WTC11 (cell line): ENCODE results near the gene PA2G4. TPM values are rescaled to one million over a fixed set of nuclear protein-coding genes. Genes with fewer than 3 reads are reported as not detected.

Experiments used
- ATAC-seq: fragments of 200-7000 bp; cut with Tn5 transposase; 2 replicates; pipeline ENCODE4 v1.10.0; 2021; ENCODE audit warnings: mild to moderate bottlenecking, moderate library complexity
- CTCF ChIA-PET: fragments of 300-600 bp; sonication (Branson Sonifier 250); formaldehyde crosslinking; loops from one replicate; lab custom pipeline; 2021; ENCODE audit warnings: antibody characterized with exemption; lab: Charles Lee
- POLR2A ChIA-PET: fragments of 350-600 bp; sonication (Branson Sonifier 250); formaldehyde crosslinking; loops from one replicate; lab custom pipeline; 2021; ENCODE audit warnings: antibody characterized with exemption; lab: Charles Lee
- DNase-seq: peaks from one replicate; pipeline ENCODE4 v3.0.0; 2021; ENCODE audit warnings: low spot score
- H3K27ac Mint-ChIP-seq: 2 replicates; pipeline ENCODE4 v1.8.0; 2021; ENCODE audit warnings: mixed read lengths
- H3K27me3 Mint-ChIP-seq: 2 replicates; pipeline ENCODE4 v1.8.0; 2021; ENCODE audit warnings: low read depth, mild to moderate bottlenecking, moderate library complexity, mixed read lengths
- H3K36me3 Mint-ChIP-seq: 2 replicates; pipeline ENCODE4 v1.8.0; 2021; ENCODE audit warnings: mixed read lengths
- H3K4me1 Mint-ChIP-seq: 2 replicates; pipeline ENCODE4 v1.8.0; 2022; ENCODE audit warnings: mixed read lengths
- H3K4me3 Mint-ChIP-seq: 2 replicates; pipeline ENCODE4 v1.8.0; 2021; ENCODE audit warnings: mild to moderate bottlenecking, moderate library complexity, mixed read lengths
- H3K9me3 Mint-ChIP-seq: 2 replicates; pipeline ENCODE4 v1.8.0; 2021; ENCODE audit warnings: mixed read lengths
- ATF1 ChIP-seq: sonication (generic); formaldehyde crosslinking; IDR thresholded peaks from 2 replicates; pipeline ENCODE4 v1.8.1; 2023; ENCODE audit warnings: mild to moderate bottlenecking, moderate library complexity, missing genetic modification reagents
- E2F4 ChIP-seq: sonication (generic); formaldehyde crosslinking; IDR thresholded peaks from 2 replicates; pipeline ENCODE4 v1.8.1; 2022; ENCODE audit warnings: low read depth, mild to moderate bottlenecking, moderate library complexity, missing genetic modification reagents, borderline replicate concordance
- E2F5 ChIP-seq: sonication (generic); formaldehyde crosslinking; IDR thresholded peaks from 2 replicates; pipeline ENCODE4 v1.8.1; 2022; ENCODE audit warnings: mild to moderate bottlenecking, moderate library complexity, missing genetic modification reagents
- GRHL2 ChIP-seq: fragments of 250-450 bp; sonication (Bioruptor Pico); IDR thresholded peaks from 2 replicates; pipeline ENCODE4 v1.8.0; 2022; ENCODE audit warnings: mild to moderate bottlenecking, moderate library complexity; ENCODE audit not compliant: insufficient replicate concordance, severe bottlenecking
- GTF2I ChIP-seq: fragments of 250-450 bp; sonication (Bioruptor Pico); conservative IDR thresholded peaks from 2 replicates; pipeline ENCODE4 v1.4.0; 2021; ENCODE audit warnings: mild to moderate bottlenecking
- HMGA2 ChIP-seq: fragments of 250-450 bp; sonication (Bioruptor Pico); IDR thresholded peaks from 2 replicates; pipeline ENCODE4 v1.4.0; 2021; ENCODE audit warnings: mild to moderate bottlenecking, moderate library complexity
- HMGXB4 ChIP-seq: sonication (generic); formaldehyde crosslinking; IDR thresholded peaks from 2 replicates; pipeline ENCODE4 v1.8.1; 2023; ENCODE audit warnings: mild to moderate bottlenecking, moderate library complexity, missing genetic modification reagents
- NFATC4 ChIP-seq: fragments of 250-450 bp; sonication (Bioruptor Pico); IDR thresholded peaks from 2 replicates; pipeline ENCODE4 v1.9.0; 2021; ENCODE audit warnings: mild to moderate bottlenecking
- NR1H2 ChIP-seq: sonication (generic); formaldehyde crosslinking; IDR thresholded peaks from 2 replicates; pipeline ENCODE4 v1.9.0; 2021; ENCODE audit warnings: mild to moderate bottlenecking, moderate library complexity, missing genetic modification reagents
- PRRX2 ChIP-seq: fragments of 250-450 bp; sonication (Bioruptor Pico); IDR thresholded peaks from 2 replicates; pipeline ENCODE4 v1.8.0; 2021; ENCODE audit warnings: mild to moderate bottlenecking
- SMAD3 ChIP-seq: sonication (generic); formaldehyde crosslinking; IDR thresholded peaks from 2 replicates; pipeline ENCODE4 v1.8.0; 2022; ENCODE audit warnings: missing genetic modification reagents, mild to moderate bottlenecking, borderline replicate concordance
- TCF7 ChIP-seq: sonication (generic); formaldehyde crosslinking; IDR thresholded peaks from 2 replicates; pipeline ENCODE4 v1.8.0; 2022; ENCODE audit warnings: mild to moderate bottlenecking, low read depth, missing genetic modification reagents, moderate library complexity
- TEAD1 ChIP-seq: sonication (generic); formaldehyde crosslinking; IDR thresholded peaks from 2 replicates; pipeline ENCODE4 v1.8.0; 2022; ENCODE audit warnings: mild to moderate bottlenecking, missing genetic modification reagents
- TEAD4 ChIP-seq: sonication (generic); formaldehyde crosslinking; IDR thresholded peaks from 2 replicates; pipeline ENCODE4 v1.8.0; 2022; ENCODE audit warnings: mild to moderate bottlenecking, missing genetic modification reagents
- TP53 ChIP-seq: sonication (generic); formaldehyde crosslinking; IDR thresholded peaks from 2 replicates; pipeline ENCODE4 v1.8.1; 2023; ENCODE audit warnings: mild to moderate bottlenecking, missing genetic modification reagents
- USF2 ChIP-seq: sonication (generic); formaldehyde crosslinking; IDR thresholded peaks from 2 replicates; pipeline ENCODE4 v1.8.1; 2023; ENCODE audit warnings: mild to moderate bottlenecking, missing genetic modification reagents, moderate library complexity
- ZNF317 ChIP-seq: sonication (generic); formaldehyde crosslinking; IDR thresholded peaks from 2 replicates; pipeline ENCODE4 v1.8.1; 2023; ENCODE audit warnings: low read depth, mild to moderate bottlenecking, moderate library complexity, missing genetic modification reagents, borderline replicate concordance
- ZNF396 ChIP-seq: fragments of 250-450 bp; sonication (Bioruptor Pico); IDR thresholded peaks from 2 replicates; pipeline ENCODE4 v1.8.0; 2021; ENCODE audit warnings: mild to moderate bottlenecking, moderate library complexity, borderline replicate concordance
- ZNF423 ChIP-seq: fragments of 250-450 bp; sonication (Bioruptor Pico); IDR thresholded peaks from 2 replicates; pipeline ENCODE4 v2.1.2; 2022; ENCODE audit warnings: mild to moderate bottlenecking, moderate library complexity
- ZNF425 ChIP-seq: fragments of 250-450 bp; sonication (Bioruptor Pico); conservative IDR thresholded peaks from 2 replicates; pipeline ENCODE4 v1.9.0; 2021; ENCODE audit warnings: mild to moderate bottlenecking
- ZNF532 ChIP-seq: fragments of 250-450 bp; sonication (Bioruptor Pico); IDR thresholded peaks from 2 replicates; pipeline ENCODE4 v1.9.0; 2021; ENCODE audit warnings: mild to moderate bottlenecking, borderline replicate concordance
- total RNA-seq: library from RNA; stranded (reverse); gene quantifications from 3 replicates; pipeline ENCODE4 v1.2.3, GENCODE V29; 2021

Gene PA2G4
- total RNA-seq, 1 experiment from 2014 or later, result 249 TPM

GRCh38 chr12:56143217-56143616 lies 38.9 kb downstream of the PA2G4 start:
- Mint-ChIP-seq H3K4me1 (no peaks in the 10 kb centered on the region), H3K4me3 (no peak overlapping the region), H3K9me3 (peaks cover 12% of the 10 kb centered on the region), H3K27ac (no peak overlapping the region), H3K36me3 (peaks cover 69% of the 10 kb centered on the region), H3K27me3 (no peaks in the 10 kb centered on the region)
- POLR2A ChIA-PET, result interaction anchor here (1.5 to 1.6 kb wide), 2 partner anchors 16 to 25 kb away, joined by 4 read pairs; partner anchors contain the start of gene ZC3H10
- DNase-seq (no peak), ATAC-seq (no peak)
- TF ChIP-seq TCF7 (CRISPR knock-in tag) (no peak), GTF2I (CRISPR knock-in tag) (no peak), E2F4 (CRISPR knock-in tag) (no peak), SMAD3 (CRISPR knock-in tag) (no peak)
- CTCF ChIA-PET, result interaction anchor here (1.4 kb wide), 1 partner anchor 8 kb away, joined by 6 read pairs; no protein-coding TSS in a partner anchor

GRCh38 chr12:56143870-56144269 lies 39.5 kb downstream of the PA2G4 start:
- Mint-ChIP-seq H3K4me3 (no peak overlapping the region), H3K4me1 (no peaks in the 10 kb centered on the region)

GRCh38 chr12:56145217-56145616 lies 40.9 kb downstream of the PA2G4 start:
- Mint-ChIP-seq H3K9me3 (peaks cover 9% of the 10 kb centered on the region), H3K36me3 (peaks cover 54% of the 10 kb centered on the region), H3K27me3 (no peaks in the 10 kb centered on the region), H3K27ac (no peak overlapping the region), H3K4me3 (no peak overlapping the region), H3K4me1 (no peaks in the 10 kb centered on the region)
- ChIA-PET POLR2A (interaction anchor here (1.0 kb wide), 1 partner anchor 76 kb away, joined by 3 read pairs; no protein-coding TSS in a partner anchor), CTCF (no interaction called here)
- DNase-seq, result no peak
- ATAC-seq, result no peak
- TF ChIP-seq ZNF532 (CRISPR knock-in tag) (no peak), ZNF317 (CRISPR knock-in tag) (no peak), GRHL2 (no peak), ZNF425 (CRISPR knock-in tag) (no peak), HMGXB4 (CRISPR knock-in tag) (no peak), USF2 (no peak), SMAD3 (CRISPR knock-in tag) (no peak), HMGA2 (CRISPR knock-in tag) (no peak), ZNF396 (CRISPR knock-in tag) (no peak), TEAD1 (CRISPR knock-in tag) (no peak), NFATC4 (CRISPR knock-in tag) (no peak), ZNF423 (no peak)
- TF ChIP-seq, all 79 proteins: peak for 0

More at GRCh38 chr12:56143870-56144269, 39.5 kb downstream of the PA2G4 start:
- no peak overlapping the region for H3K27ac Mint-ChIP-seq
- TF ChIP-seq ATF1 (CRISPR knock-in tag), result no peak
- no peak for TF ChIP-seq TP53 (CRISPR knock-in tag)
- TF ChIP-seq ZNF396 (CRISPR knock-in tag), result no peak
- no peak for TF ChIP-seq E2F5
- no peak for TF ChIP-seq TEAD4 (CRISPR knock-in tag)
- TF ChIP-seq PRRX2 (CRISPR knock-in tag), result no peak
- TF ChIP-seq NR1H2 (CRISPR knock-in tag), result no peak
- no peak for TF ChIP-seq ZNF317 (CRISPR knock-in tag)
- TF ChIP-seq, all 79 proteins: peak for 0
- POLR2A ChIA-PET, result no interaction called here
- H3K27me3 Mint-ChIP-seq, result no peaks in the 10 kb centered on the region
- DNase-seq, result no peak
- CTCF ChIA-PET, result interaction anchor here (1.0 kb wide), 1 partner anchor 19 kb away, joined by 4 read pairs; no protein-coding TSS in a partner anchor
- peaks cover 9% of the 10 kb centered on the region for H3K9me3 Mint-ChIP-seq
- peaks cover 63% of the 10 kb centered on the region for H3K36me3 Mint-ChIP-seq
- ATAC-seq, result no peak
